DMS53 (cell line): ENCODE results near the gene CUL1.
A peak's percentile ranks its signal among the peaks of the same experiment; 100 is the strongest.

Source experiments
- DNase-seq: peaks from one replicate; lab custom pipeline; 2025; lab: John Stamatoyannopoulos, UW

The CUL1 gene

GRCh38 chr7:148804343-148805235 is 105.9 kb downstream of the CUL1 start:
- no peak for DNase-seq

GRCh38 chr7:148806187-148806586 is 107.5 kb downstream of the CUL1 start:
- DNase-seq, result no peak

GRCh38 chr7:148807436-148807835 is 108.7 kb downstream of the CUL1 start:
- DNase-seq, result no peak

- DNase-seq, result no peak
These were observed 111.2 kb downstream of the CUL1 start for GRCh38 chr7:148809856-148810255.

- DNase-seq, result no peak
These were observed 113.2 kb downstream of the CUL1 start for GRCh38 chr7:148811892-148812291.

GRCh38 chr7:148813890-148814289 is 115.2 kb downstream of the CUL1 start:
- no peak for DNase-seq

GRCh38 chr7:148814922-148815559 is 116.3 kb downstream of the CUL1 start:
- no peak for DNase-seq

- peak; percentile 94 for DNase-seq
These were observed 116.9 kb downstream of the CUL1 start for GRCh38 chr7:148815612-148816011.

- no peak for DNase-seq
These were observed 121.1 kb downstream of the CUL1 start for GRCh38 chr7:148819697-148820360.

GRCh38 chr7:148821422-148821821 is 122.7 kb downstream of the CUL1 start:
- DNase-seq, result no peak

- DNase-seq, result no peak
These were observed 126.2 kb downstream of the CUL1 start for GRCh38 chr7:148824864-148825263.

- DNase-seq, result no peak
These were observed 126.6 kb downstream of the CUL1 start for GRCh38 chr7:148825338-148825737.

GRCh38 chr7:148828965-148829364 is 130.3 kb downstream of the CUL1 start:
- no peak for DNase-seq

- DNase-seq, result no peak
These were observed 132.4 kb downstream of the CUL1 start for GRCh38 chr7:148830897-148831692.

- DNase-seq, result no peak
These were observed 133.1 kb downstream of the CUL1 start for GRCh38 chr7:148831782-148832181.

GRCh38 chr7:148834605-148835004 is 135.9 kb downstream of the CUL1 start:
- DNase-seq, result no peak

- no peak for DNase-seq
These were observed 137.2 kb downstream of the CUL1 start for GRCh38 chr7:148835854-148836253.

- DNase-seq, result no peak
These were observed 140.2 kb downstream of the CUL1 start for GRCh38 chr7:148838905-148839304.

- DNase-seq, result peak; percentile 12
These were observed 149.4 kb downstream of the CUL1 start for GRCh38 chr7:148847815-148848734.

GRCh38 chr7:148849393-148850098 is 150.8 kb downstream of the CUL1 start:
- no peak for DNase-seq
